MM.1S (cell line): ENCODE data around the gene MEX3C.

Source experiments
- EZH2 ChIP-seq: fragments of 300-600 bp; sonication (generic); optimal IDR thresholded peaks from 2 replicates; pipeline ENCODE3; 2017; ENCODE audit warnings: low read depth, mild to moderate bottlenecking, antibody characterized with exemption, low read length, mixed read lengths
- EZH2phosphoT487 ChIP-seq: fragments of 300-600 bp; sonication (generic); IDR thresholded peaks from 2 replicates; pipeline ENCODE4 v1.6.1; 2018; ENCODE audit warnings: antibody characterized with exemption, low read length
- TF ChIP-seq, protein P1 (sequence below): fragments of 300-600 bp; sonication (generic); IDR thresholded peaks from 2 replicates; pipeline ENCODE4 v1.5.1; 2016; ENCODE audit warnings: antibody characterized with exemption, low read length, mixed read lengths

DNA sequence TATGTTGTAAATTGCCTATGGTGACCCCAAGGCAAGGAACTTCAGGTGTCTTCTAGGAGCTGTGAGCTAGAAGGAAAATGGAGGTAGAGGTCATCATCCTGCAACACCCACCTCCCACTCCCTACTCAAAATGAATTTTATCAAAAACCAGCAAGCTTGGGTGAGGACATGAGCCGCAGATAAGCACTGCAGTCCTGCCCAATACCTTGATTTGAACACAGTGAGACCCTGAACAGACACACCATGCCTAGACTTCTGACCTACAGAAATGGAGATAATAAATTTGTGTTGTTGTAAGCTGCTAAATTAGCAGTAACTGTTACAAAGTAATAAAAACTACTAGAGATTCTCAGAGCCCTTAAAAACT is 13.4 kb downstream of the MEX3C start:
- TF ChIP-seq, protein P1, sequence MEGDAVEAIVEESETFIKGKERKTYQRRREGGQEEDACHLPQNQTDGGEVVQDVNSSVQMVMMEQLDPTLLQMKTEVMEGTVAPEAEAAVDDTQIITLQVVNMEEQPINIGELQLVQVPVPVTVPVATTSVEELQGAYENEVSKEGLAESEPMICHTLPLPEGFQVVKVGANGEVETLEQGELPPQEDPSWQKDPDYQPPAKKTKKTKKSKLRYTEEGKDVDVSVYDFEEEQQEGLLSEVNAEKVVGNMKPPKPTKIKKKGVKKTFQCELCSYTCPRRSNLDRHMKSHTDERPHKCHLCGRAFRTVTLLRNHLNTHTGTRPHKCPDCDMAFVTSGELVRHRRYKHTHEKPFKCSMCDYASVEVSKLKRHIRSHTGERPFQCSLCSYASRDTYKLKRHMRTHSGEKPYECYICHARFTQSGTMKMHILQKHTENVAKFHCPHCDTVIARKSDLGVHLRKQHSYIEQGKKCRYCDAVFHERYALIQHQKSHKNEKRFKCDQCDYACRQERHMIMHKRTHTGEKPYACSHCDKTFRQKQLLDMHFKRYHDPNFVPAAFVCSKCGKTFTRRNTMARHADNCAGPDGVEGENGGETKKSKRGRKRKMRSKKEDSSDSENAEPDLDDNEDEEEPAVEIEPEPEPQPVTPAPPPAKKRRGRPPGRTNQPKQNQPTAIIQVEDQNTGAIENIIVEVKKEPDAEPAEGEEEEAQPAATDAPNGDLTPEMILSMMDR, result no peak
- TF ChIP-seq EZH2 (no peak), EZH2phosphoT487 (no peak)
